Astrocyte (in vitro differentiated cells and primary cell): ENCODE results near the gene SLC15A5. TPM values are rescaled to one million over a fixed set of nuclear protein-coding genes. Genes with fewer than 3 reads are reported as not detected.

Source experiments
- DNase-seq: peaks from one replicate; pipeline ENCODE4 v3.0.0-alpha.2; 2010; ENCODE audit warnings: low read depth
- FAIRE-seq: peaks from 2 replicates; lab custom pipeline; 2011; peaks lifted over from hg19 to GRCh38; lab: Jason Lieb, UNC
- H2AFZ ChIP-seq: 2 replicates; pipeline ENCODE4 v1.6.0; 2012; ENCODE audit warnings: low read depth, low read length, inconsistent platforms
- H3K27ac ChIP-seq: 2 replicates; pipeline ENCODE4 v1.5.1; 2011; ENCODE audit warnings: low read depth, low read length, inconsistent platforms
- H3K27me3 ChIP-seq: 2 replicates; pipeline ENCODE4 v1.6.0; 2011; ENCODE audit warnings: low read length, inconsistent platforms; ENCODE audit not compliant: insufficient read depth
- H3K36me3 ChIP-seq: 2 replicates; pipeline ENCODE4 v1.5.1; 2011; ENCODE audit warnings: low read length, inconsistent platforms; ENCODE audit not compliant: insufficient read depth
- H3K4me1 ChIP-seq: 2 replicates; pipeline ENCODE4 v1.5.1; 2011; ENCODE audit warnings: low read length, inconsistent platforms; ENCODE audit not compliant: insufficient read depth
- H3K4me2 ChIP-seq: 2 replicates; pipeline ENCODE4 v1.6.0; 2012; ENCODE audit warnings: low read length, inconsistent platforms
- H3K4me3 ChIP-seq: 2 replicates; pipeline ENCODE4 v1.5.1; 2011; ENCODE audit warnings: low read depth, mild to moderate bottlenecking, low read length, inconsistent platforms; ENCODE audit not compliant: insufficient read depth
- H3K79me2 ChIP-seq: 2 replicates; pipeline ENCODE4 v1.6.0; 2012; ENCODE audit warnings: mild to moderate bottlenecking, low read length, inconsistent platforms; ENCODE audit not compliant: insufficient read depth
- H3K9ac ChIP-seq: 2 replicates; pipeline ENCODE4 v1.6.0; 2012; ENCODE audit warnings: mild to moderate bottlenecking, low read length, inconsistent platforms
- H3K9me3 ChIP-seq: 2 replicates; pipeline ENCODE4 v1.5.1; 2012; ENCODE audit warnings: low read depth, mild to moderate bottlenecking, low read length, inconsistent platforms; ENCODE audit not compliant: insufficient read depth
- H4K20me1 ChIP-seq: 2 replicates; pipeline ENCODE4 v1.6.0; 2012; ENCODE audit warnings: low read length, inconsistent platforms; ENCODE audit not compliant: insufficient read depth
- H3K27ac Mint-ChIP-seq: one replicate; pipeline ENCODE4 v1.8.0; 2021; ENCODE audit warnings: mild to moderate bottlenecking, mixed read lengths; ENCODE audit not compliant: unreplicated experiment
- H3K27me3 Mint-ChIP-seq: one replicate; pipeline ENCODE4 v1.8.0; 2021; ENCODE audit warnings: low read depth, mixed read lengths; ENCODE audit not compliant: unreplicated experiment
- H3K36me3 Mint-ChIP-seq: one replicate; pipeline ENCODE4 v1.8.0; 2021; ENCODE audit warnings: low read depth, mixed read lengths; ENCODE audit not compliant: unreplicated experiment
- H3K4me1 Mint-ChIP-seq: one replicate; pipeline ENCODE4 v1.8.0; 2021; ENCODE audit warnings: low read depth, mixed read lengths; ENCODE audit not compliant: unreplicated experiment
- H3K4me3 Mint-ChIP-seq: one replicate; pipeline ENCODE4 v1.8.0; 2021; ENCODE audit warnings: mild to moderate bottlenecking, moderate library complexity, mixed read lengths; ENCODE audit not compliant: unreplicated experiment
- H3K9me3 Mint-ChIP-seq: one replicate; pipeline ENCODE4 v1.8.0; 2021; ENCODE audit warnings: mild to moderate bottlenecking, mixed read lengths; ENCODE audit not compliant: unreplicated experiment
- EZH2 ChIP-seq: IDR thresholded peaks from 2 replicates; pipeline ENCODE4 v1.6.1; 2012; ENCODE audit warnings: mild to moderate bottlenecking, low read length, inconsistent platforms; ENCODE audit not compliant: insufficient read depth
- total RNA-seq: library from RNA; stranded (reverse); gene quantifications from 2 replicates; pipeline ENCODE4 v1.2.1, GENCODE V29; 2021
- TF ChIP-seq, protein P1 (sequence below): IDR thresholded peaks from 2 replicates; pipeline ENCODE4 v1.5.1; 2011; ENCODE audit warnings: low read depth, mild to moderate bottlenecking, inconsistent platforms, low read length, moderate library complexity; ENCODE audit not compliant: insufficient read depth

SLC15A5 gene
- total RNA-seq, 1 donor from 2014 or later, result not detected

DNA sequence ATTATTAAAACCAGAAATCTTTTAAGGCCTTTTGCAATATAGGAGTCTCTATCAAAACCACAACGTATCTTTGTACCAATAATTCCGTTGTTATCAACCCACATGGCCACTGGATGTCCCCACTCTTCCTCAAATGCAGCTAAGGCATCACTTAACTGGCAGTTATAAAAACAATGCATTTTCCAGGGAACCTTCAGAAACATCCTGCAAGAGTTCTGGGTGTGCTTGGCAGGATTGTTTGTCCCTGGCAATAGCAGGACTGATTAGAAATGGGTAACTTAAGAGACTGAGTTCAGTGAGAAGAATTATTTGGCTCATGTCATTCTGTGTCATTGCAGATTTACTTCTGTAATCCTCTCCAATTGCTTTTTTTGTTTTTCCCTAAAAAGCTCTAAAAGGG lies 112.0 kb downstream of the SLC15A5 start:
- no peak for FAIRE-seq
- no peak overlapping the region for H3K27ac Mint-ChIP-seq

DNA sequence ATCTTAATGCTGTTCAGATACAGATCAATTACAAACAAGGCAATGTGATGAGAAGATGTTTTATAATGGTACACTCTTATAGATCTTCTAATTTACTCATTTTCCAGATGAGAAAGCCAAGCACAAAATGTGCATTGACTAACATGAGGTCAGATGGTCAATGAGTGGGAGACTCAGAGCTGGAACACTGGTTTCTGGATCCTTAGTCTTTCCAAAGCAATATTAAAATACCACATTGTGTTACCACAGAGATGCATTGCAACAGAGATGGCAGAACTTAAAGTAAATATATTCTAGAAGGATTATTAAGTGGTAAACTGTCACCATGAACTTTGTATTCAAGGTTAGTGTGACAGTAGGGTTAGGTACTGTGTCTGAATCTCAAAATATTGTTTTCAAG lies 113.6 kb downstream of the SLC15A5 start:
- Mint-ChIP-seq H3K4me3 (no peak overlapping the region), H3K27ac (no peak overlapping the region), H3K27me3 (no peaks in the 10 kb centered on the region), H3K4me1 (no peaks in the 10 kb centered on the region), H3K36me3 (no peaks in the 10 kb centered on the region), H3K9me3 (no peaks in the 10 kb centered on the region)
- no peak overlapping the region for H3K27ac ChIP-seq
- H3K4me1 ChIP-seq, result no peaks in the 10 kb centered on the region
- no peak for FAIRE-seq
- no peak overlapping the region for H3K9ac ChIP-seq
- no peak overlapping the region for H3K4me2 ChIP-seq
- H3K27me3 ChIP-seq, result no peaks in the 10 kb centered on the region
- no peaks in the 10 kb centered on the region for H3K79me2 ChIP-seq
- H2AFZ ChIP-seq, result no peak overlapping the region
- H3K4me3 ChIP-seq, result no peak overlapping the region
- H3K9me3 ChIP-seq, result no peaks in the 10 kb centered on the region
- no peak for TF ChIP-seq EZH2
- TF ChIP-seq, protein P1, sequence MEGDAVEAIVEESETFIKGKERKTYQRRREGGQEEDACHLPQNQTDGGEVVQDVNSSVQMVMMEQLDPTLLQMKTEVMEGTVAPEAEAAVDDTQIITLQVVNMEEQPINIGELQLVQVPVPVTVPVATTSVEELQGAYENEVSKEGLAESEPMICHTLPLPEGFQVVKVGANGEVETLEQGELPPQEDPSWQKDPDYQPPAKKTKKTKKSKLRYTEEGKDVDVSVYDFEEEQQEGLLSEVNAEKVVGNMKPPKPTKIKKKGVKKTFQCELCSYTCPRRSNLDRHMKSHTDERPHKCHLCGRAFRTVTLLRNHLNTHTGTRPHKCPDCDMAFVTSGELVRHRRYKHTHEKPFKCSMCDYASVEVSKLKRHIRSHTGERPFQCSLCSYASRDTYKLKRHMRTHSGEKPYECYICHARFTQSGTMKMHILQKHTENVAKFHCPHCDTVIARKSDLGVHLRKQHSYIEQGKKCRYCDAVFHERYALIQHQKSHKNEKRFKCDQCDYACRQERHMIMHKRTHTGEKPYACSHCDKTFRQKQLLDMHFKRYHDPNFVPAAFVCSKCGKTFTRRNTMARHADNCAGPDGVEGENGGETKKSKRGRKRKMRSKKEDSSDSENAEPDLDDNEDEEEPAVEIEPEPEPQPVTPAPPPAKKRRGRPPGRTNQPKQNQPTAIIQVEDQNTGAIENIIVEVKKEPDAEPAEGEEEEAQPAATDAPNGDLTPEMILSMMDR, result no peak
- DNase-seq, result no peak
- no peaks in the 10 kb centered on the region for H3K36me3 ChIP-seq
- H4K20me1 ChIP-seq, result no peaks in the 10 kb centered on the region

More for the DNA sequence above, 112.0 kb downstream of the SLC15A5 start:
- H3K27me3 Mint-ChIP-seq, result no peaks in the 10 kb centered on the region
- no peaks in the 10 kb centered on the region for H3K4me1 Mint-ChIP-seq
- no peak overlapping the region for H3K4me2 ChIP-seq
- H3K27me3 ChIP-seq, result no peaks in the 10 kb centered on the region
- no peaks in the 10 kb centered on the region for H3K79me2 ChIP-seq
- no peak overlapping the region for H3K4me3 ChIP-seq
- H4K20me1 ChIP-seq, result no peaks in the 10 kb centered on the region
- H3K9me3 ChIP-seq, result no peaks in the 10 kb centered on the region
- TF ChIP-seq, protein P1, result peak; percentile 47
- no peak for TF ChIP-seq EZH2
- H3K36me3 ChIP-seq, result no peaks in the 10 kb centered on the region
- H3K4me3 Mint-ChIP-seq, result no peak overlapping the region
- no peaks in the 10 kb centered on the region for H3K4me1 ChIP-seq
- no peak overlapping the region for H3K9ac ChIP-seq
- DNase-seq, result peak; percentile 21
- H3K27ac ChIP-seq, result no peak overlapping the region
- H3K9me3 Mint-ChIP-seq, result no peaks in the 10 kb centered on the region
- no peak overlapping the region for H2AFZ ChIP-seq
- H3K36me3 Mint-ChIP-seq, result no peaks in the 10 kb centered on the region

DNA sequence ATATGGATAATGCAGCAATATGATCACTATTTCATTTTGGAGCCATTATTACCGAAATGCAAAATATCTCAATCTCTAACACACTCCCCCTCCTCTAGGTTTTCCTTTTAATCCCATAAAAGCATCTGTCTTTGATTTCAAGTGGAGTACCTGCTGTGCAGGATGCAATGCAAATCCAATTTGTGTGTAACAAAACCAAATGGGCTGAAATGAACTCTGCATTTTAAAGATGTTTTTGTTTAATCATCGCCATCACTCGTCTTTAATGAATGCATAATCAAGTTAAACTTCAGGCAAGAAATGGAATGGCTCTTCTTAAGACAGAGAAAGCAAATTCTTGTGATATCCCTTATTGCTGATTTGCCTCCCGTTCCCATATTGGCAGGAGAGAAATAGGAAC lies 114.3 kb downstream of the SLC15A5 start:
- Histone ChIP-seq H4K20me1 (no peaks in the 10 kb centered on the region), H3K27me3 (no peaks in the 10 kb centered on the region), H3K4me2 (no peak overlapping the region), H3K27ac (no peak overlapping the region), H3K9me3 (no peaks in the 10 kb centered on the region), H3K36me3 (no peaks in the 10 kb centered on the region), H3K9ac (no peak overlapping the region), H3K4me3 (no peak overlapping the region), H3K79me2 (no peaks in the 10 kb centered on the region), H2AFZ (no peak overlapping the region), H3K4me1 (no peaks in the 10 kb centered on the region)
- Mint-ChIP-seq H3K27me3 (no peaks in the 10 kb centered on the region), H3K9me3 (no peaks in the 10 kb centered on the region), H3K4me3 (no peak overlapping the region), H3K36me3 (no peaks in the 10 kb centered on the region), H3K27ac (no peak overlapping the region), H3K4me1 (no peaks in the 10 kb centered on the region)
- TF ChIP-seq, protein P1, result no peak
- no peak for TF ChIP-seq EZH2
- no peak for DNase-seq
- FAIRE-seq, result no peak
